A673 (cell line): Measurements from ENCODE around the gene TSR3. TPM values are rescaled to one million over a fixed set of nuclear protein-coding genes. Genes with fewer than 3 reads are reported as not detected.
A peak's percentile ranks its signal among the peaks of the same experiment; 100 is the strongest.

Experiments
- BruUV-seq: library from RNA; stranded (reverse); fragments of 400-500 nt; replicated peaks from 2 replicates; lab custom pipeline; 2021; lab: Mats Ljungman, UMichigan
- CTCF ChIA-PET: fragments of 300-600 bp; sonication (Branson Sonifier 250); formaldehyde crosslinking; loops from one replicate; lab custom pipeline; 2022; ENCODE audit warnings: antibody characterized with exemption; lab: Charles Lee
- POLR2A ChIA-PET: fragments of 300-600 bp; sonication (Branson Sonifier 250); formaldehyde crosslinking; loops from one replicate; lab custom pipeline; 2022; ENCODE audit warnings: antibody characterized with exemption; ENCODE audit not compliant: low non-redundant PET; lab: Charles Lee
- DNase-seq: peaks from one replicate; pipeline ENCODE4 v3.0.0-alpha.2; 2015; ENCODE audit warnings: low spot score
- H3K27ac ChIP-seq: fragments of 200-600 bp; sonication (generic); 2 replicates; pipeline ENCODE4 v1.5.1; 2016; ENCODE audit warnings: mixed run types, low read depth, mild to moderate bottlenecking, mixed read lengths, antibody characterized with exemption, low read length; ENCODE audit not compliant: poor library complexity, severe bottlenecking
- H3K27me3 ChIP-seq: fragments of 200-600 bp; sonication (generic); replicated peaks from 2 replicates; pipeline ENCODE4 v1.6.1; 2017; ENCODE audit warnings: mixed run types, low read depth, mild to moderate bottlenecking, mixed read lengths, antibody characterized with exemption, low read length; ENCODE audit not compliant: insufficient read depth, poor library complexity
- H3K36me3 ChIP-seq: fragments of 200-600 bp; sonication (generic); 2 replicates; pipeline ENCODE4 v1.6.1; 2016; ENCODE audit warnings: mixed run types, mild to moderate bottlenecking, mixed read lengths, antibody characterized with exemption, low read length; ENCODE audit not compliant: insufficient read depth, poor library complexity, severe bottlenecking
- H3K4me1 ChIP-seq: fragments of 200-600 bp; sonication (generic); 2 replicates; pipeline ENCODE4 v1.6.1; 2017; ENCODE audit warnings: mixed run types, mild to moderate bottlenecking, mixed read lengths, antibody characterized with exemption, low read length; ENCODE audit not compliant: insufficient read depth, poor library complexity, severe bottlenecking
- H3K4me3 ChIP-seq: fragments of 200-600 bp; sonication (generic); 2 replicates; pipeline ENCODE4 v1.5.1; 2016; ENCODE audit warnings: low read depth, mixed run types, mild to moderate bottlenecking, mixed read lengths, low read length; ENCODE audit not compliant: poor library complexity, severe bottlenecking
- H3K9me3 ChIP-seq: fragments of 200-600 bp; sonication (generic); 2 replicates; pipeline ENCODE4 v1.6.1; 2016; ENCODE audit warnings: mixed run types, low read depth, mild to moderate bottlenecking, mixed read lengths, antibody characterized with exemption, low read length; ENCODE audit not compliant: poor library complexity, severe bottlenecking
- EZH2 ChIP-seq: fragments of 200-600 bp; sonication (generic); IDR thresholded peaks from 2 replicates; pipeline ENCODE4 v1.6.1; 2017; ENCODE audit warnings: borderline replicate concordance, low read depth, mild to moderate bottlenecking, mixed read lengths, antibody characterized with exemption, low read length; ENCODE audit not compliant: poor library complexity, severe bottlenecking
- intact Hi-C: fragments of 100-400 bp; cut with micrococcal nuclease; formaldehyde crosslinking; loops from one replicate; pipeline ENCODE4 v1.10.0; 2022; ENCODE audit not compliant: unreplicated experiment
- total RNA-seq: library from RNA; stranded (reverse); gene quantifications from 2 replicates; pipeline ENCODE4 v1.2.3, GENCODE V29; 2021
- TF ChIP-seq, protein P1 (sequence below): fragments of 300-800, 200-600 bp; sonication (generic); conservative IDR thresholded peaks from 2 replicates; pipeline ENCODE4 v1.5.1; 2017; ENCODE audit warnings: low read depth, mild to moderate bottlenecking, antibody characterized with exemption, low read length, moderate library complexity, mixed read lengths

Gene TSR3
- total RNA-seq, 1 experiment from 2014 or later = 57.2 TPM

DNA sequence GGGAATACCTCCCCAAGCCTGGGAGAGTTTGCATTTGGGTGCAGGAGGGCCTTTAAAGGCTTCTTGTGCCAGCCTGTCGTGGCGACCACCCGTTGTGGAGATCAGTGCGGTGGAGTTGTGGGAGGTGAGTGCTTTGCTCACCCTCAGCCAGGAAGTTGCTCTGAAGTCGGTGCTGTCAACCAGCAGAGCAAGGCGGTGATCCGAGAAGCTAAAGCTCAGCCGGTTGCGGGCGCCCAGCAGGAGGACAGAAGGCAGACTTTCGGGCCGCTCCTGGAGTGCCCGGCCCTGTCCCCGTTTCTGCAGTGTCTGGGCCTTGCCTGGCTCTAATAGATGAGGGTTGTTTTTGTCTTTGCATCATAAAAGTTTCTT lies 40.9 kb downstream of the TSR3 start:
- Histone ChIP-seq H3K4me3 (peak overlapping the region; percentile 95), H3K27me3 (no peaks in the 10 kb centered on the region), H3K9me3 (no peaks in the 10 kb centered on the region), H3K36me3 (peaks cover 40% of the 10 kb centered on the region), H3K4me1 (peaks cover 8% of the 10 kb centered on the region), H3K27ac (peak overlapping the region; percentile 89)
- ChIA-PET CTCF (no interaction called here), POLR2A (no interaction called here)
- BruUV-seq = no TSS peak
- intact Hi-C loops = no loop called here
- TF ChIP-seq EZH2 = no peak
- TF ChIP-seq, protein P1, sequence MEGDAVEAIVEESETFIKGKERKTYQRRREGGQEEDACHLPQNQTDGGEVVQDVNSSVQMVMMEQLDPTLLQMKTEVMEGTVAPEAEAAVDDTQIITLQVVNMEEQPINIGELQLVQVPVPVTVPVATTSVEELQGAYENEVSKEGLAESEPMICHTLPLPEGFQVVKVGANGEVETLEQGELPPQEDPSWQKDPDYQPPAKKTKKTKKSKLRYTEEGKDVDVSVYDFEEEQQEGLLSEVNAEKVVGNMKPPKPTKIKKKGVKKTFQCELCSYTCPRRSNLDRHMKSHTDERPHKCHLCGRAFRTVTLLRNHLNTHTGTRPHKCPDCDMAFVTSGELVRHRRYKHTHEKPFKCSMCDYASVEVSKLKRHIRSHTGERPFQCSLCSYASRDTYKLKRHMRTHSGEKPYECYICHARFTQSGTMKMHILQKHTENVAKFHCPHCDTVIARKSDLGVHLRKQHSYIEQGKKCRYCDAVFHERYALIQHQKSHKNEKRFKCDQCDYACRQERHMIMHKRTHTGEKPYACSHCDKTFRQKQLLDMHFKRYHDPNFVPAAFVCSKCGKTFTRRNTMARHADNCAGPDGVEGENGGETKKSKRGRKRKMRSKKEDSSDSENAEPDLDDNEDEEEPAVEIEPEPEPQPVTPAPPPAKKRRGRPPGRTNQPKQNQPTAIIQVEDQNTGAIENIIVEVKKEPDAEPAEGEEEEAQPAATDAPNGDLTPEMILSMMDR = no peak
- no peak for DNase-seq

DNA sequence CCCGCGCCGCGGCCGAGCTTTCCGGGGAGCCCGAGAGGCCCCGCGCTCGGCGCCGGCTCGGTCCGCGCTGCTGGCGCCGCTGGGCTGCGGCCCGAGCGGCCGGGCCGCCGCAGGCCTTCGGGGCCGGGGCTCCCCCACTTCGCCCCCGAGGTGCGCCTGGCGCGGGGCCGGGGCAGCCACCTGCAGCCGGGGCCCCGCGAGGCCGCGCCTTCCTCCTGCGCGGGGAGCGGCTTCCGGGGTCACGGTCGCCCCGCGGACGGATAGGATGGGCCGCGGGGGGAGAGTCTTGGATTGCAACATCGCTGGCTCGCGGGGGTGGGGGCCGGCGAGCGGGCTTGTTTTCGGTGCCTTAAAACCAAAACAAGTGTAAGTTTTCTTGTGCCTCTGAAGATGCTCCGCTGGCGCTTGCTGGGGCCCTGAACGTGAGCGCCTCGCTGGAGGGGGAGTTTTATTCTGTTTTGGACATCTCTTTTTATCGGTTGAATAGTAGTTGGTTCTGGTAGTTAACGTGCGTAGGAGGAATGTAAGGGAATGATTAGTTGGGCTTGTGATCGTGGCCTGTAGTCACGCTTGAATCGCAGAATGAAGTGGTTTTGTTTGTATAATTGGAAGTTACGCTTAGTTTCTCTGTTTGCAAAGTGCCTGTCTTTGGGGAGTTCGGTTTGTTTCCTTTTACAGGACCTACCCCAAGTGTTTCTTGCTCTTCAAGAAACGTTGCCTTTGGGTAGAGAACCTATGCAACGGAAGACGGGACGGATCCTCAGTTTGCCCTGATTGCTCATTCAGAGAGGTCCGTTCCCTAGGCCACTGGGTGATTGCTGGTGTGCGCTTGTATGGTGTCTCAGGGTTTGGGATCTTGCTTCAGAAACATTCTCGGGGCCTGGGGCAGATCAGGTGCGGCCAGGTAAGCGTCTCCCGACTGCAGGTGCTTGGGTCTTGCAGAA lies 41.5 kb downstream of the TSR3 start:
- Histone ChIP-seq H3K36me3 (peaks cover 34% of the 10 kb centered on the region), H3K9me3 (no peaks in the 10 kb centered on the region), H3K27me3 (no peaks in the 10 kb centered on the region), H3K27ac (peak overlapping the region; percentile 89), H3K4me3 (peak overlapping the region; percentile 95), H3K4me1 (peaks cover 8% of the 10 kb centered on the region)
- CTCF ChIA-PET = no interaction called here
- BruUV-seq = TSS peak; percentile 89
- DNase-seq = no peak
- intact Hi-C loops = no loop called here
- TF ChIP-seq EZH2 = no peak
- TF ChIP-seq, protein P1 = no peak
- POLR2A ChIA-PET = no interaction called here

DNA sequence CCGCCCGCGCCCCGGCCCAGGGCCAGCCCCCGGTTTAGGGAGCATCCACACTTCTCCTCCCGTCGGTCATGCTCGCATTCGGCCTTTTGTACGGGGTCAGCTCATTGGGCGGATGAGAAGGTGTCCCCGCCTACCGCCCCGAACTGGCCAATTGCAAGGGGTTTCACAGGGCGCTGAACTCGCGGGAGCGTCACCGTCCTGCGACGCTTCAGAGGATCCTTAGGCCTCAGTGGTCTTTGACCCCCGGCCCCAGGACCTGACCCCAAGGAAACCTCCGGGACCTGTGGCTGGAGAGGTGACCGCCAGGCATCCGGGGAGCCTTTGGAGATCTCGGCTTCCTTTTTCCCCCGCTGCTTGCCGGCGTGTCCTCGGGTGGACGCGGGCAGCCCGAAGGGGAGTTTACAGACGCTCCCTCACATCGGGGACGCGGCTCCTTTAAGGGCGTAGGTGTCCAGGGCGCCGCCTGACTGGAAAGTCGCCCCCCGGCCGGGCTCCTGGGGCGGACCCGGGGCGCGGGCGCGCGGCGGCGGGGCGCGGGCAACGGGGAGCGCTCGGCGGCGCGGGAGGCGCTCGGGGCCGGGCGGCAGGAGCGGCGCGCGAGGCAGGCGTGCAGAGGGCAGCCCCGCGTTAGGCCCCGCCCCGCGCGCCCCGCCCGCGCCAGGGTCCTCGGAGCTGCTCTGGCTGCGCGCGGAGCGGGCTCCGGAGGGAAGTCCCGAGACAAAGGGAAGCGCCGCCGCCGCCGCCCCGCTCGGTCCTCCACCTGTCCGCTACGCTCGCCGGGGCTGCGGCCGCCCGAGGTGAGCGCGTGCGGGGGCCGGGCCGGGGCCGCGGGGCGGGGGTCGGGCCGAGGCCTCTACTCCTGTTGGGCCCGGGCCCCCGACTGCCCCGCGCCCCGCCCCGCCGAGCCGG lies 42.4 kb downstream of the TSR3 start, which contains the start of gene UBE2I:
Gene UBE2I (plus strand): TSS at position 660 of the 909 bp plus-strand sequence. CDS start 4,395 bp downstream, outside the sequence.
- Histone ChIP-seq H3K36me3 (peaks cover 24% of the 10 kb centered on the region), H3K27ac (peak within 1 kb of the TSS; percentile 100), H3K4me3 (peak within 1 kb of the TSS; percentile 95), H3K4me1 (peaks cover 8% of the 10 kb centered on the region), H3K9me3 (no peaks in the 10 kb centered on the region), H3K27me3 (no peaks in the 10 kb centered on the region)
- CTCF ChIA-PET = no interaction called here
- TF ChIP-seq EZH2 = no peak
- TF ChIP-seq, protein P1 = no peak
- DNase-seq = peak; percentile 99
- POLR2A ChIA-PET = interaction anchor here (0.6 kb wide), 1 partner anchor 396 kb away, joined by 3 read pairs; no protein-coding TSS in a partner anchor
- no TSS peak for BruUV-seq
- intact Hi-C loops = no loop called here
